NCI-H1417 treated with DMSO at 0.1 percent for 48 hours (cell line): Measurements from ENCODE around the gene MXRA8.
"Not testable (repeated sequence)": the region's sequence is repeated elsewhere in the genome, so short reads cannot be mapped to it uniquely, and the experiment has no call there.

ENCODE experiments used
- DNase-seq: peaks from one replicate; lab custom pipeline; 2025; lab: John Stamatoyannopoulos, UW

The MXRA8 gene

DNA sequence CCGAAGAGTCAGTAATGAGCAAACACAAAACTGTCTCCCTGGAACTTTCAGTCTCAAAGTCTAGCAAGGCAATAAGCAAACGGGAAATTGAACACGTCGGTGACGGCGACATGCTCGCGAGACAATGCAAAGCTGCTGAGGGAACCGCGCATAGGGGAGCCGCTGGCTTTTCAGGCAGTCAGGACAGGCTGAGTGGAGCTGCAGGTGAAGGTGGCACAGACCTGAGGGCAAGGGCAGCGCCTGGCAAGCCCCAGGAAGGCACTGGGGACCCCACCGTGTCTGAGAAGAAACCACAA, 38.8 kb downstream of the MXRA8 start:
- no peak for DNase-seq

DNA sequence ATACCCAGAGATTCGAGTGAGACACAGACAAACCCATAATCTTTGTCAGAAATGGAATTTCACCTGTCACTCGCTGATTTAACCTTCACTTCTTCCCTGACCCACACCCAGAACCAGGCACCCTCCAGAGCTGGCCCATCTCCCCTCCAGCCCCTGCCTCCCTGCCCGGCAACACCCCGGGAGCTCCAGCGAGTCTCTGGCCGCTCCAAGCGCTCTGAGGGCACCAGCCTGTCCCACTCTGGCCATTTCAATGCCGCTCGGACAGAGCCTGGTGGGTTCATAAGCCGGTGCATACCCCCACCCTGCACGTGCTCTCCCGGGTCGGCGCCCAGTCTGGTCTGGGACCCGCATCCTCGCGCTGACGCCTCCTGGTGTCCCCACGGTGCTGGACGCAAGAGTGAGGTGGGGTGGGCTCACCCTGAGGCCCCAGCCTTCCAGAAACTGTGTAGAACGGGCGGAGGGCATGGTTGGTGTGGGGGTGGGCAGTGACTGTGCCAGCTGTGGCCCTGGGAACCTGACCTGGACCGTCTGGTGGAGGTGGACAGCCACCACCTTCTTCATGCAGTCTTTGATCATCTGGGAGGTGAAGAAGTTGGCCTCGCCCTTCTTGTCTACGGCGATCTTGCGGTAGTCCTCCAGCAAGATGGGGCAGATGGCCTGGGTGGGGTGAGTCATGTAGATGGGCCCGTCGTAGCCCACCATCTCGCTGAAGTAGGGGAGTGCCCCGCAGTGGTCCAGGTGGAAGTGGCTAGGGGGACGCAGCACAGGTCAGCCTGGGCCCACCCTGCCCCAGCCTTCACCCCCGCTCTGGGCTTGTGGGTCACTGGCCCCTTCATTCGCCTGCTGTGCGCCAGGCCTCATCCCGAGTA, 39.3 kb downstream of the MXRA8 start:
- no peak for DNase-seq

DNA sequence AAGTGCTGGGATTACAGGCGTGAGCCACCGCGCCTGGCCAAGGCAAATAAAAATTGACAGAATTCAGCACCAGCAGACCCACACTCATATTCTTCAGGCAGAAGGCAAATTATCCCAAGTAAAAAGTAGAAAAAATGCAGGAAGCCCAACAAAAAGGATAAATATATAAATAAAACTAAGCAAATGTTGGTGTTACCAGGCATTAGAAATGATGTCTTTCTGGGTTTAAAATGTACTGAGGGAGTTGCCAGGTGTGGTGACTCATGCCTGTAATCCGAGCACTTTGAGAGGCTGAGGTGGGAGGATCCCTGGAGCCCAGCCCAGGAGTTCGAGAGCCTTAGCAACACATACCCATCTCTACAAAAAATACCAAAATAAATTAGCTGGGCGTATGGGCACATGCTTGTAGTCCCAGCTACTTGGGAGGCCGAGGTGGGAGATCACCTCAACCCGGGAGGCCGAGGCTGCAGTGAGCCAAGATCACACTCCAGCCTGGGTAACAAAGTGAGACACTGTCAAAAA, 40.2 kb downstream of the MXRA8 start:
- no peak for DNase-seq

DNA sequence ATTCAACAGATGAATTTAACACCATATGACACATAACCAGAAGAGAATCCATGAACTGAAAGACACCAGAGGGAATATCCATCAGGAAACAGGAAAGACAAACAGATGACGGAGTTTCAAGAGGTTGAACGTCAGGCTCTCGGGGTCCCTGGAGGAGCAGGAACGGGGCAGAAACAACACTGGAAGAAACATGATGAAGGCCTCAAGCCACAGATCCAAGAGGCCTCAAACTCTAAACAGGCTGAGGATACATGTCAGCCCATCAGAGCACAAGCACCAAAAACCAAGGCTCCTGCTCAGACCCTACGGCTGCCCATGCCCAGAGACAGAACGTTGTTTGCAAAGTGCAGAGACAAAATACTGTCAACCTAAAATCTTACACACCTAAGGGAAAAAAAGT, 40.9 kb downstream of the MXRA8 start:
- DNase-seq = no peak

DNA sequence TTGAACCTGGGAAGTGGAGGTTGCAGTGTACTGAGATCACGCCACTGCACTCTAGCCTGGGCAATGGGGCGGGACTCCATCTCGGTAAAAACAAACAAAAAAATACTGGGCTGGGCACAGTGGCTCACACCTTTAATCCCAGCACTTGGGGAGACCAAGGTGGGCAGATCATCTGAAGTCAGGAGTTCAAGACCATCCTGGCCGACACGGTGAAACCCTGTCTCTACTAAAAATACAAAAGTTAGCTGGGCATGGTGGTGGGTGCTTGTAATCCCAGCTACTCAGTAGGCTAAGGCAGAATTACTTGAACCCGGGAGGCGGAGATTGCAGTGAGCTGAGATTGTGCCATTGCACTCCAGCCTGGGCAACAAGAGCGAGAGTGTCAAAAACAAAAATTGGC, 42.2 kb downstream of the MXRA8 start:
- DNase-seq = not testable (repeated sequence)

DNA sequence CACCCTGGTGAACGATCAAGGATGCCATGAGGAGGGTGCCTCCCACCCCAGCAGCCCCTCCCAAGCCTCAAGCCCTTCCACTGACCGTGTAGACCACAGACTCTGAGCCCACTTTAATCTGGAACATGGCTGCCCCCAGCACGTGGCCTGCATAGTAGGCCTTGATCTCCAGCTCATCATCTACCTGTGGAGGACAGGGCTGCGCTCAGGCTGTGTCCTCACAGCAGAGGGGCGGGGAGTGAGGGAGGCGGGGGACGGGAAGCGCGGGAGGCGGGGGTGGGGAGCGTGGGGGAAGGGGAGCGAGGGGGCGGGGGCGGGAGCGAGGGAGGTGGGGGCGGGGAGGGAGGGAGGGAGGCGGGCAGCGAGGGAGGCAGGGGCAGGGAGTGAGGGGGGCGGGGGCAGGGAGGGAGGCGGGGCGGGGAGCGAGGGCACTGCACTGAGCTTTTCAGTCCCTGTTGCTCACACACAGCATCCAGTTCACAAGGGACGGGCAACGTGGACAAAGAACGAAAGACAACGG, 42.9 kb downstream of the MXRA8 start:
- DNase-seq = no peak

DNA sequence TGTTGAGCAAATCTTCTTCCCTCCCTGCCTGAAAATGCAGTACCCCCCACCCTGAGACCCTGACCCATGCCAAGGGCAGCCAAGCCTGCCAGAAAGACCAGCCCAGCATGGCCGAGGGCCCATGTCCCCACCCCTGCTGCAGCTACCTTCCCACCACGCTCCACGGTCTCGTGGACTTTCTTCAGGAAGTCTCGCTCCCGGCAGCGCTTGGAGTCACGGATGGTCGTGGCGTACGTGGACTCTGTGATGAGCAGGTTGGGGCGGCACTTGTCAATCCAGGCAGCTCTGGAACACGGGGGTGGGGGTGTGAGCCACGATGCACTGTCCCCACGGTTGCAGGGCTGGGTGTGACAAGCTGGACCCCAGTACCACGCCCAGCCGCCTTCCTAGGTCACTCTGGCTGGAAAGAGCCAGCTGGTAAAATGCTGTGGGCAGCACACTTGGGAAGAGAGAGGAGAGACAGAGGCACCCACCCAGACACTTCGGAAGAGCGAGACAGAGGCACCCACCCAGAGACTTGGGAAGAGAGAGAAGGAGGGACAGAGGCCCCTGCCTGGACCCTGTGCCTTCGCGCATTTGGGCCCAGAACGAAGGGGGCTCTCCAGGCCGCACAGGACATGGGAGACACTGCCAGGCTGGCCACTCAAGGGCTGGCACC, 43.5 kb downstream of the MXRA8 start:
- no peak for DNase-seq

DNA sequence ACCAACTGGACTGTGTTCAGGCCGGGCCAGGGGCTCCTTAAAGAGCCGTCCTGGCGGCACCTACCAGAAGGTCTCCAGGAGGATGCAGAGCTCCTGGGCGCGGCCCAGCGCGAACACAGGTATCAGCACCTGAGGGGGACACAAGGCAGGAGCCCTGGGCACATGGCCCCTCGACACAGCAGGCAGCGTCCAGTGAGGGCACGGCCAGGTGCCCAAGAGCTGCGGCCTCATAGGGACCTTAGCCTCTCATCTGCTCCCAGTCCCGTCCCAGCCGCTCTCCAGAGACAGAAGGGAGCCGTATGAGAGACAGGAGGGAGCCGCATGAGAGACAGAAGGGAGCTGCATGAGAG, 44.1 kb downstream of the MXRA8 start:
- no peak for DNase-seq

DNA sequence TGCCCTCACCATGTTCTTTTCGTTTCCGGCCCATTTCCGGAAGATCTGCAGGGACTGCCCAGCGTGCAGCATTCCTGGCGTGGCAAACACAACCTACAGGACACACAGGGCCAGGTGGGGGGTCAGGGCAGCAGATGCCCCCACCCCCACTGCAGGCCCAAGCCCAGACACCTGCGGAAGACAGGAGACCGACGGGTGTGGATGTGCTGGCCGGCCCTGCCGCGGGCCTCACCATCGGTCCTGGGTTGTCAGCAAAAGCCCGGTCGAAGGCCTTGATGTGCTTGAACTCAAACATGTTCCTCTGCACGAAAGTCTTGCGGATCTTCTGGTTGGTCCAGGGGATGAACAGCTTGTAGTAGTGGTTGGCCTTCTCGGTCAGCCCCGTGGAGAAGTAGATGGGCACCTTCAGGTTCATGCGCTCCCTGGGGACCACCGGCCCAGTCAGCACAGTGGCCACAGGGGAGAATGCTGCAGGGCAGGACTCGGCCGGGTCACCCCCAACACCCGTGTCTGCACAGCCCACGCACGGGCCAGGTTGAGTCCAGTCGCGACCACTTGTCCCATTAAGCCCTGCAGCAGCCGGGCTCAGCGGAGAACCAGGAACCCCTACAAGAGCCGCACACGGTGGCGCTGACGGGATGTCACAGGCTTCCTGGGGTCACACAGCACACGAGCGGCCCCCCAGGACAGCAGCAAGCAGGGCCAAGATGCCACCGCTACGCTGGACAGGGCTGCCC, 44.7 kb downstream of the MXRA8 start:
- DNase-seq = no peak

DNA sequence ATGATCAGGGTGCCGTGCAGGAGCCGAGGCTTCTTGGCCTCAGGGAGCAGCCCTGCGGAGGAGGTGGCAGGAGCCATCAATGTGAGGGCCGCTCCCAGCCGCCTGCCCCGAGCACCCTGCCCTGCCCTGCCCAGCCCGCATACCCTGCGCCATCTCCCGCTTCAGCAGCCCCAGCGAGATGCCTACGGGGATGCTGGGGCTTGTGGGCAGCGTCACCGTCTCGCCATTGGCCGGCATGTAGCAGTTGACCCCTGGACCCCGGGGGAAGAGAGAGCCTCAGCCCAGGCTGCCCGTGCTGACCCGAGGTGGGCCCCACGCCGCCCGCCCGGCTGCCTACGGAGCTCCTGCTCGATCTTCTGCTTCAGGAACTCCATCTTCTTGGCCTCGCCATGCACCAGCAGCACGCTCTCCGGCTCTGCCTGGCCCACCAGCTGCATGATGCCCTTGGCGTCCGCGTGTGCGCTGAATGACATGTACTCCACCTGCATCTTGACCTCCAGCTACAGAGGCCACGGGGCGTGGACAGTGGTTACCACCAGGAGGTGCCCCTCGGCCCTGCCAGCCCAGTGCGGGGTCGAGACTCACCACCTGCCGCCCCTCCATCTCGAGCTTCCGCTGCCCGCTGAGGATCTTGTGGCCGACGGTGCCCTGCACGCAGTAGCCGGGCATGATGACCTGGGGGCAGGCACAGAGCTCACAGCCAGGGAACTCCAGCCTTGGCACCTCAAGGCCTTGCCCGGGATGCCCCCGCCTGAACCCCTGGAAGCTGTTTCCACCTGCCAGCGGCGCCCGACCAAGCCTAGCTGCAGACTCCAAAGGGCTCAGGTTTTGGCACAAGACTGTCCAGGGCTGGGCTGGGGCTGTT, 45.7 kb downstream of the MXRA8 start:
- DNase-seq = no peak

DNA sequence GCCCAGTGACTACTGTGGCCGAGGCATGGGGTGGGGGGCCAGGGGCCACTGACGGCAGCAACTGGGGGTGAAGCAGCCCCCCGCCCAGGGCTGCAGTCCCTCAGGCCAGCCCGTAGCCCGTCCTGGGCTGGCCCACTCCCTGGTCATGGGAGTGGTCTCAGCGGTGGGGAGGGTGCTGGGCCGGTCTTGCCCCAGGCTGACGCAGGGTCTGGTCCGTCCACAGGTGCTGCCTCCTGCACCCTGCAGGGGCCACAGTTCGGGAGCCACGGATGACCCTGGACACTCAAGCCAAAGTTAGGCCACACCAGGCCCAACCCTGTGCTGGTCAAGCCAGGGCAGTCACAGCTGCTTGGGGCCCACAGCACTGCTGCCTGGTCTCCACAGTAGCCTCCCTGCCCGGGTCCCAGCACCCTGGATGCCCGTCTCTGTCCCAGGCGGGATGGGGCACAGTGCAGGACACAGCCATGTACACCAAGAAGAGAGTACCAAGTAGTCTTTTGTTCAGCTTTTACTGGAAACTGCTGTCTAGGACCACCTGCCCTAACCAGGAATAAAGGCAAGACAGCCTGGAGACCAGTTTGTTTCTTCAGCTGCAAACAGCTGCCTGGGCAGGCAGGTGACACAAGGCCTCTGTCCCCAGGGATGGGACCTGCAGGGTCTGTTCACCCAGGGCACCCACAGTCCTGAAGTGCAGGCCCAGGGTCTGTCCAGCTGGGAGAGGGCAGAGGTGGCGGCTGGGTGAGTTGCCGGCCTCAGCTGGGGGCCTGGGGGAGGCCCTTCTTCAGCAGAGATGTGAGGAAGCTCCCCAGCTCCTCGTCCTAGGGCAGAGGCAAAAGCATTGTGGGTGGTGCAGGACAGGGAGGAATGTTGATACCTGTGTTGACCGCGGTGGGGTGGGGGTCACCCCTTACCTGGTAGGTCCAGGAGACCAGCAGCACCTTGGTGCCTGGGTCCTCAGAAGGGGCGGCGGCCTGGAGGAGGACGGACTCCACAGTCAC, 46.9 kb downstream of the MXRA8 start:
- no peak for DNase-seq

DNA sequence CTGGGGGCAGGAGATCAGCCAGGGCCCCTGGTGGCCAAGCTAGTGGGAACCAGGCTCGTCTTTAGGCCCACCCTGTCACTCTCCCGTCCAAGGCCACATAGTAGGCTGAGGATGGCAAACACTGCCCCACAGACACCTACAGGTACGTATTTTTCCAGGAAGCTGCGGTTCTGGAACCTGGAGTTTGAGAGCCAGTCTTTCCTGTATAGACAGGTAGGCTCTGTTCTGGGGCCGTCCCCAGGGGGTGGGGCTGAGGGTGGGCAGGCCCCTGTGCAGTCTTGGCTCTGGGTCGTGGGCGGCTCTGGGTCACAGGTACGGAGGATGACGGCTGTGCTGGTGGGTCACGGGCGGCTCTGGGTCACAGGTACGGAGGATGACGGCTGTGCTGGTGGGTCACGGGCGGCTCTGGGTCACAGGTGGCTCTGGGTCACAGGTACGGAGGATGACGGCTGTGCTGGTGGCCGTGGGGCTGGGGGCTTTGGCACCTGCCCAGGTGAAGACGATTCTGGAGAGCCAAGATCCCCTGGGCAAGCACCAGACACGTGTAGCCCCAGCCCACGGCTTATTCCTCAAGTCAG, 47.8 kb downstream of the MXRA8 start:
- DNase-seq = no peak

DNA sequence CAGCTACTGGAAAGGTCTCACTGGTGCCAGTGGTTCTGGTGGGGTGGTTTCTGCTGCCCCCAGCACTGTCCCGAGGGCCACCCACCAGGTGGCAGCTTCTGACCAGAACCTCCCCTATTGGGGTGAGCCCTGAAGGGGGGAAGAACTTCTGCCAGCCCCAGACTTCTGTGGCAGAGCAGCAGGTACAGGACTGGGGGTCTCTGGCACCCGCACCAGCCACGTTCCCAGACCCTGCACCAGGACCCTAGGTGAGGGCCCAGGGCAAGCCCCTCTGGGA, 48.3 kb downstream of the MXRA8 start:
- DNase-seq = no peak

DNA sequence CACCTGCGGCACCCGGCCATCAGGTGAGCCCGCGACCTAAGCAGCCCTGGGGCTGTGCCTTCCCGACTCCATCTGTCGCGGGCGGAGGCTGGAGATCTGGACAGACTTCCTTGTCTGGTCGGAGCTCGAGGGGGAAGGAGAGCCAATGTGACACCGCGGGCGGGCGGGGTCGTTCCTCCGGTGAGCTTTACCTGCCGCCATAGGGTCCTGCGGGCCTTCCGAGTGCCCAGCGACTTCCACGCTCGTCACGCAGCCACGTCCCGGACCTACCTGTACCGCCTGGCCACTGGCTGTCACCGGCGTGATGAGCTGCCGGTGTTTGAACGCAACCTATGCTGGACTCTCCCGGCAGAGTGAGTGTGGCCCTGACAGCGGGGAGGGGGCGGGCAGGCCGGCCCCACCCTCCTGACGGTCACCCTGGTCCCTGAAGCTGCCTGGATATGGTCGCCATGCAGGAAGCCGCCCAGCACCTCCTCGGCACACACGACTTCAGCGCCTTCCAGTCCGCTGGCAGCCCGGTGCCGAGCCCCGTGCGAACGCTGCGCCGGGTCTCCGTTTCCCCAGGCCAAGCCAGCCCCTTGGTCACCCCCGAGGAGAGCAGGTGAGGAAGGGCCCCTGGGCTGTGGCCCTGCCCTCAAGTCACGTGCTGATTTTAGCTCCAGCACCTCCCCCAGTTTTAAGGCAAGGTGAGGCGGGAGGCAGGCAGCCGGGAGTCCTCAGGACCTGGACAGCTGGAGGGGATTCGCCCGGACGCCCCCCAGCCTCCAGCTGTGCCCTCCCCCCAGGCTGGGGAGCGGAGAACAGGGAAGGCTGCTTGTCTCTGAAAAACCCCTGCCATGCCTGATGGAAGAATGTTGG, 48.9 kb downstream of the MXRA8 start:
- DNase-seq = no peak

DNA sequence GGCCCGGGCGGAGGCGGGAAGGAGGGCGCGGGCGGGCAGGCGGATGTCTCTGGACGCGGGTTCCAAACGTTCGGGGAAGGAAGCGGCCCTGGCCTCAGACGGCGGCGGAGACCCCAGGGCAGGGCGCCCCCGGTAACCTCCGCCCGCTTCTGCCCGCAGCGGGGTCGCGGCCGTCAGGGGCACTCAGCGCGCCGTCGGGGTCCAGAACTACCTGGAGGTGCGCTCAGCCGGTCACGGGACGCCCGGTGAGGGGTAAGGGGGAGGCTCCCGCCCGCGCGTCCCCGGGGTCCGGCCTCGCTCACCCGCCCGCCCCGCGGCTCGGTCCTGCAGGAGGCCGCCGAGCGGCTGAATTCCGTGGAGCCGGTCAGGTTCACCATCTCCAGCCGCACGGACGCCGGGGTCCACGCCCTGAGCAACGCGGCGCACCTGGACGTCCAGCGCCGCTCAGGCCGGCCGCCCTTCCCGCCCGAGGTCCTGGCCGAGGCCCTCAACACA, 49.6 kb downstream of the MXRA8 start:
- no peak for DNase-seq

DNA sequence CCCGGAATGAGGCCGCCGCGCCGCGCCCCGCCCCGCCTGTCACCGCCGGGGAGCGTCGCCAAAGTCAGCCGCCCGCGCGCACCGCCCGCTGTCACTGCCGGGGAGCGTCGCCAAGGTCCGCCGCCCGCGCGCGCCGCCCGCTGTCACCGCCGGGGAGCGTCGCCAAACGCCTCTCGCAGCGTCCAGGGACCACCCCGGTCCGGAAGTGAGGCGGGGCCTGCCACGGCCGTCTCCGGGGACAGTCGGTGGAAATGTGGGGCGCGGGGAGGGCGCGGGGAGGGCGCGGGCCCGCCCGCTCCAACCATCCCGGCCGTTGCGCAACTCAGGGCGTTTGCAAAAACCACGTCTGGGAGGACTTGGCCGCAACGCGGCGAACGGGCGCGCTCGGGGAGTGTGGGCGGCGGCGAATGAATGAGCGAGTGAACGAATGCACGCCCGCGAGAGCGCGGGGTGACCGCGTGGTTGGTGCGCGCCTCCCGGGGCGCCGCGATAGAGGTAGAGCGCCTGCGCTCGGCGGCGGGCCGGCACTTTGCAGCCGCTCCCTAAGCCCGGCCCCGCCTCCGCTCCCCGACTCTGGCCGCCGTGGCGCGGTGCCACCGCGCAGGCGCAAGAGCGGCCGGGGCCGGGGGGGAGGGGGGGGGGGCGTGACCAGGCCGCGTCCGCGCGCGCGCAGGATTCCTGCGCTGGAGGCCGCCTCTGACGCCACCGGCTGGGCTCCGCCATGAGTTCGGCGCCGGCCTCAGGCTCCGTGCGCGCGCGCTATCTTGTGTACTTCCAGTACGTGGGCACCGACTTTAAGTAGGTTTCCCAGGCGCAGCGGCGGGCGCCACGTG, 50.2 kb downstream of the MXRA8 start, which contains the start of the genes ACAP3 and PUSL1:
ACAP3 (minus strand) TSS at position 8 of the 833 bp plus-strand sequence. CDS start 115 bp downstream, outside the sequence.
PUSL1 (plus strand) TSS at position 675 of the 833 bp plus-strand sequence; CDS start at position 722, 47 bp downstream.
- peak; percentile 27 for DNase-seq

DNA sequence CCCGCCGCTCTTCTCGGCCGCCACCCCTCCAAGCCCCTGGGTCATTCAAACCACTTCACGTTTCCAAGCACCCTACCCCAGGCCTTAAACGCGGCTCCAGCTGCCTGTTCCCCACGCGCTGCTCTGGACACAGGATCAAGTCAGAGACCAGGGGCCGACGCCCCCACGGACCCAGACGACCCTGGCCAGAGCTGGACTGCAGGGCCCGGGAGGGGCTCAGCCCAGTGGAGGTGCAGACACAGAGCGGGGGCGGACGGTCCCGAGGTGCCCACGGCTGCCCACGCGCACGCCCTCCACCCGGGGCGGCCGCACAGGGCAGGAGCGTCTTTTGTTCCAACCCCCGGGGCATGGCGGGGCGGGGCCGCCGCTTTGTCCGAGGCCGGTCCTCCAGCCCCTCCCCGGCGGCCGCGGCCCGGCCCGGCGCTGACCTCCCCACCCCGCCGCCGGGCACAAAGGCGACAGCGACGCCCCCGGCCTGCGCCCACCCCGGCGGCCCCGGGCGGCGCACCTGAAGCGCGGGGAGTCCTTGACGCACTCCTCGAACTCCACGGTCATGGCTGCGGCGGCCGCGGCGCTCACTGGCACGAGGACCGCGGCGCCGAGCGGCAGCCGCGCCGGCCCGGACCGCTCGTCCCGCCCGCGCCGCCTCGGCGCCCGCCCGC, 51.0 kb downstream of the MXRA8 start:
- no peak for DNase-seq
